GM18870 (cell line): ENCODE measurements around the gene SEC62.

Experiments used
- ATAC-seq: cut with Tn5 transposase; IDR thresholded peaks from one replicate; pipeline ENCODE4 v1.9.1; 2021; ENCODE audit warnings: moderate library complexity; ENCODE audit not compliant: unreplicated experiment

Gene SEC62

DNA sequence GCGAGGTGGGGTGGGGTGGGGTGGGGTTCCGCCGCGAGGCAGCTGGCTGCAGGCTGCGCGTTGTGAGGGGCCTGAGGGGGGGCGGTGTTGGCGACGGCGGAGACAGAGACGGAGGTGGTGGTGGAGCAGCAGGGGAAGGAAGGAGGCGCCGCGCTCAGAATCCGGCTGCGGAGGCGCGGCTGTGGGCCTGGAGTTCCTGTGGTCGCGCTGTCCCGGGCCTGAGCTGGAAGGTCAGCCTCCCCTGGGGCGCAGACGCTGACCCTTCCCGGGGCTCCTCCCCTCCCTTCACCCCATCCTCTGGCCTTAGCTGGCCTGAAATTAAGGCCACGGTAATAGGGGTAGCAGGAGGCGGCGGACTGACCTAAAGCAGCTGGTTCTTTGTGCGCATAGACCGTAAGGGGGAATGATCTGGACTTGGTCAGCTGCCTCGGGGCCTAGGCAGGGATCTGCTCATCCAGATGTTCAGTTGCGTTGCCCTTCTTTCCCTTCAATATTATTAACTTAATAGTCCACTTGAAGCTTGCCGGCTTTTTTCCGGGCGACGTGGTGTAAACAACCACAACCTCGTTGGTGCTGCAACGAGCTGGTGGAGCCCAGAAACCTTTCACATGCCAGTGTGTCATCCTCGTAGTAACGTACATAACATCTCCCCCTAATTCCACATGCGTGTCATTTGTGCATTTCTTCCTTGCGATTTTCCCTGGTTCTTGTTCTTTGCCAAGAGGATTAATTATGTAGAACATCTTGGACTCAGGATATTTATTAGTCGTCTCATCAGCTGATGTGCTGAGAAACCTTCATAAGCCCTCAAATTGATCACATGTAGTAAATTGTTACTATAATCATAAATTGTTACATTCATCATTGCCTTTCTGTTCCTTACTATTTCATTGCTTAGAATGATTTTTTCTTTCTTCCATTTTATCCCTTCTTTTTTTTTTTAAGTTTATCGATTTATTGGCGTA, 626 bp downstream of the SEC62 start:
- ATAC-seq: no peak

DNA sequence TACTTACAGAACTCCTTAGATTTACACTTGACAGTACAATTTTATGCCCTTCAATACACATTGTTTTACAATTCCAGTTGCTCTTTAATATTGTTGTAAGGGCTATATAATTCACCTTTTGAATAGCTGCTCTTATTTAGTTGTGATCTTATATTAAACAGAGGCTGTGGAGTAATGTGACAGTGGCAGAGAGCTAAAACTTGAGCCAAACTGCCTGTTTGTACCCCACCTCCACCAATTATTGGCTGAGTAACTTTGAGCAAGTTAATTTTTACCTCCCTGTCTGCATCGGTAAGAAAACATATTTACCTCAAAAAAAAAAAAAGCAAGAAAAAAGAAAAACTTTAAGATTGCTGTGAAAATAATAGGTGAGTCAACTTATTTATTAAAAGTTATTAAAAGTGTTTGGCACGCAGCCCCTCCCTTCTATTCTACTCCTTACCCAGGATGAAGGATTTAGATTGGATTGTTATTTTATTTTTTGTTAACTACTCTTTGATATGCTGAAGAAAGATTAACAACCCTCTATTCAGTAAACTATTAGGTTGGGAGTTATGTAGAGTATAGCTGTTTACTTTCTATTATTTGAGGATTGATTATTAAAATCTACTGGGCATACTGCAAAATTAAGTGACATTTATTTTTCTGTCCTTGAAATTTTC, 1.7 kb downstream of the SEC62 start:
- ATAC-seq: no peak

DNA sequence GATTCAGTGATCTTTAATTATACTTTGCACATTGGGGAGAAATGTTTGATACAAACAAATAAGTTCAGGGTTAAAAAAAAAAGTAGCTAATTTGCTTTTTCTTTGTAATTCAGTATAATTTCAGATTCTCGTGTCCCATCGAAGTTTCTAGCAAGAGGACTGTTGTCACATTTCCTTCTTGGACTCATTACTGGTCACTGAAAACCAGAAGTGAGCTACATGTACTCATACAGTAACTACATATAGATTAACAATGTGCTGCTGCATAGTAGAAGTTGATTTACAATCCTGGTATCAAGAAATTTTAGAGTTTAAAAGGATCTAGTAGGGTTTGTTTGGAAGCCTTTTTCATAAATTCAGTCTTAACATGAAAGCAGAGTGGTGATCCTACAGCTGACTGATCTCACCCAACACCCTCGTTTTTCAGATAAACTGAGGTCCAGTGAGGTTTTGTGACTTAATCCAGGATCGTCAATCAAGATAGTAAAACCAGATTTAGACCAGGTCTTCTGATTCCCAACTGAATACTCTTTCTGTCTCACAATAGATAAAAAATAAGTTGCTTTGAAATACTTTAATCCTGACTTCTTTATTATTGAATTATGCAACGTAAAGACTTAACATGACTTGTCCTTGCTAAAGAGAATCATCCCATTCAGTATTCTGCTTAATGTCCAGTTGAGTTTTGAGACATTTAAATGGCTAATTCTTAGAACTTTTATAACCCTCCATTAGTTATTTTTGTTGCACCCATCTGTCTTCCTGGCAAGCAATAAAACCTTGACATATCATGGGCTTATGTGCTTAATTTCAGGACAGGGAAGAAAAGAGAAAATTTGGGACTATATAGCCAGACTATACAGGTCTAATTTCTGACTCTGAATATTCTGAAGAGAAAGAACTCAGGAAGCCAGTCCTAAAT, 2.8 kb downstream of the SEC62 start:
- no peak for ATAC-seq

DNA sequence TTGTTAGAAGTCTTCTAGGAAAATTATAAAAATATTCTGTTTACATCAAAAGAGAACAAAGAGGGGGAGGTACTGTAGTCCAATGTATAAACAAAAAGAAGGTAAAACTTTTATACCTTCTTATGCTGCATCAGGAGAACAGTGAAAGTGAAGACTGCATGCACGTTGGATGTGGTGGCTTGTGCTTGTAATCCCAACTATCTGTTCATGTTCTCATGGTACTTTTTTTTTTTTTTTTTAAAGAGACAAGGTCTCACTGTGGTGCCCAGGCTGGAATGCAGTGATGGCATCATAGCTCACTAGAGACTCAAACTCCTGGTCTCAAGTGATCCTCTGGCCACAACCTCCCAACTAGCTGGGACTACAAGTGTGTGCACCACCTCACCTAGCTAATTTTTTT, 4.2 kb downstream of the SEC62 start:
- ATAC-seq: no peak

DNA sequence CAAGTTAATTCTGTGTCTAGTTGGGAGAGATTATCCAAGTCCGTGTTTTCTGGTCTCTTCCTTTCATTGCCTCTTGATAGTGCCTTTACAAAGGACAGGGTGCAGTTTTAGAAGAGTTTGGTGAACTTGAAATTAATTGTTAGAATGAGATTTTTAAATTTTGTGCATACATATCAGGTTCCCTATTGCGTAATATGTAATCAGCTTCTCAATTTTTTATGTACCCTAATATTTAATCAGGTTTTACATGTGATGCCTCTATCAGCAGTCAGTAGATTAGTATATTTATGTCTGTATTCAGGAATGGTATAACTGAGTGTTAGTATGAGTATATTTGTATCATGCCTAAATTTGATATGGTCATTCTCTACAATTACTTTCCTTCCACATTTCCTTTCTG, 4.9 kb downstream of the SEC62 start:
- ATAC-seq: no peak

DNA sequence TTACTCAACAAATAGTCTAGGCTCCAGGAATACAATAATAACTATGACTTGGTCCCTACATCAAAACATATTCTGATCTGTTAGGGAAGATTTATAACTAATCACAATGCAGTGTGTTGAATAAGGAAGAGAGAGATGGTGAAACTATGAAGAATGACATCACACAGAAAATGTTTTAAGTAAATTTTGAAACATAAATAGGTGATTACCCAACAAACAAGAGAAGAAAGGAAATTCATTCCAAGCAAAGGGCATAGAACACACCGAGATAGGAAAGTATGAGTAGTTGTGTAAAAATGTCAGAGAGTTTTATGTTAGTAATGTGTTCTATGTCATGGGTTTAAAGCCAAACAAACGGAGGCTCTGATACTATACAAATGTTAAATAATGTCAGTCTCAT, 13.4 kb downstream of the SEC62 start:
- no peak for ATAC-seq

DNA sequence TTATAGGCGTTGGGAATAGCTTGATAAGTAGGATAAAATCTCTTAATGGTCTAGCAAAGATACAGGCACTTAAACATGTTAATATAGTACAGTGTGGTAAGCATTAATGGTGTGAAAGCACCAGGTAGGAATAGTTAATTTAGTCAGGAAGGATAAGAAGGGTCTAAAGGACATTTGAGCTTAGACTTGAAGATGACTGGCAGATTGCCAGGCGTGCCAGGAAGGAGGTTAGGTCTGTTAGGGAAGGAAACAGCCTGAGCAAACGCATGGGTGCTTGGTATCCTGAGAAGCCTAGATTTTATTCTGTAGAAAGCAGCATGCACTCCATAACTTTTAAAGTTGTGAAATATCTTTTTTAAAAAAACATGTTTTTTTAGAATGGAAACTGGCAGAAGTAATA, 17.7 kb downstream of the SEC62 start:
- ATAC-seq: no peak

DNA sequence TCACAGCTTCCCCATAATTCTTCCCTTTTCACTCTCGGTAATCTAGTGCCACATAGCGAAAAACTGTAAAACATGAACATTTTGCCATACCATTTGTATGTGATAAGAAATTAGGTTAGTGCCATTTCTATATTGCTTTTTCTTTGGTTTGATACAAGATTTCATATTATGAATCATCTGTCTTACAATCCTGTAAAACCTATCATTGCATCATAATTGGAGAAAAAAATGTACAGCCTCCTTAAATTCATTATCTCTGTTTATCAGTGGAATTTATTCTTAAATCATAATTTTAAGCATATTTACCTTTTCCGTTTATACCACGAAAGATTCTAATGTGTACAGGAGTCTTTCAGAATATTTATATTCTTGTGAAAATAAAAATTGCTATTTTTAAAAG, 23.8 kb downstream of the SEC62 start:
- ATAC-seq: no peak

DNA sequence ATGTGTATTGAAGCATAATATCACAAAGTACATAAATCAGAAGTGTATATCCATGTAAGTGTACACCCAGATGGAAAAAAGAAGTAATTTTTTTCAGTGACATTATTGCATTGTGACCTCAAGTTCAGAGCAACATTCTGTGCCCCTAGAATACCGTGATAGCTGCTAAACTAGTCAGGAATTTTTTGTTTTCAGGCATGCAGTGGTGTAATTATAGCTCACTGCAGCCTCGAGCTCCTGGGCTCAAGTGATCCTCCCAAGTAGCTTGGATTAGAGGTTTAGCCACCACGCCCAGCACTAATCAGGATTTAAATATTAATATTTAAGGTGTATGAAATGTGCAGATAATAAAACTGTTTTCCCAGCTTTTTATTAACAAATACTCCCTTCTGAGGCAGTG, 25.5 kb downstream of the SEC62 start:
- ATAC-seq: no peak

DNA sequence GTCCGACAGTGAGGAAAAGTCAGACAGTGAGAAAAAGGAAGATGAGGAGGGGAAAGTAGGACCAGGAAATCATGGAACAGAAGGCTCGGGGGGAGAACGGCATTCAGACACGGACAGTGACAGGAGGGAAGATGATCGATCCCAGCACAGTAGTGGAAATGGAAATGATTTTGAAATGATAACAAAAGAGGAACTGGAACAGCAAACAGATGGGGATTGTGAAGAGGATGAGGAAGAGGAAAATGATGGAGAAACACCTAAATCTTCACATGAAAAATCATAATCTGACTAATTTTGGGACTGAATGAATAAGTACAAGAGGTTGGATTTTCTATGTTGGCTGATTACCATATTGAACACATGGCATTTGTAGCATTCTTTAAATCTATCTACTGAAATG, 26.2 kb downstream of the SEC62 start:
- no peak for ATAC-seq

DNA sequence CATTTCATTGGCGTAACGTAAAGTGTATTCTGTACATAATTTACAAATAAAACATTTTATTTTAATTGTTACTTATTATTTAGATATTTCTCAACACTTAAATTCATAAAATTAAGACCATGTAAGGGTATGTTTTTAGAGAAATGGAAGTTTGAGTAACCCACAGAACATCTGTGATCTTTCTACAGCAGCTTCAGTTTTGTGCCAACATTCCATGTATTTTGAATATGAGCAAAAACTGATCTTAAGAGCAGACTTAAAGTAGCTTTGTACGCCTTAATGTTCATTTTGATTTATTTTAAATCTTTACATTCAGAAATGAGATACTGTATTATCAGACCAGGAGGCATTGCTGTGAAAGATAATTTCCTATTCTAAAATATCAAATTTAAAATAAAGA, 27.2 kb downstream of the SEC62 start:
- ATAC-seq: no peak

DNA sequence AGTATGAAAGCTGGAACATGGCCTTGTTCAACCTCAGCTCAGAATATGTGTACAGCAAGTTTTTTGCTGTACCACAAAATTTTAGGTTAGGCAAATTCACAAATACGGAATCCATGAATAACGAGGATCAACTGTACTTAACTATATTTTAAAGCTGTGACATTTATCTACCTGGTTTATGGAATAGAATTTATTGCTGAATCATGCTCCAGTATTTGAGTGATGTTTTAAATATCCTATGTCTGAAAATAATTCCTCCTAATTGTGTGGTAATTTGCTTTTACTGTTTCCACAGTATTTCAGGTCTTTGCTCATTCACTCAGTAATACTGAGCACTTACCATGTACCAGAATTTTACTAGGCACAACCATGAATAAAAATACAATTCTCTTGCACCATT, 29.5 kb downstream of the SEC62 start:
- ATAC-seq: no peak

DNA sequence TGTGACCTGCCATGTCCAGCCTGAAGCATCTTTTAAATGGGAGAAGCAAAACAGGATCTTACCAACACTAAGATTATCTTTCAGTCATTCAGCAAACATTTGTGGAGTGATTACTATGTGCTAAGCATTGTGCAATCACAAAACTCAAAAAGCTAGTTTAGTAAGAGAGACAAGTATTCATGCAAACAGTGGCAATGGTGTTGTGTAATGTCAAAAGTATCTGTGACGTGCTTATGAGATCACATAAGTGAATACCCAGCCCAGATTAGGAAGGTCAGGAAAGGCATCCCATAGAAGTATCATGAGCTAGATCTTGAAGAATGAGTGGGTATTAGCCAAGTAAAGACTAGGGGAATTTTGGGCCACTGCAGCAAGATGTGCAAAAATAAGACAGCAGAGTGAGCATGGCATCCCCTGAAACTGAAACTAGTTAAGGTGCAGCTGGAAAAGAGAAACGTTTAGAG, 32.1 kb downstream of the SEC62 start:
- ATAC-seq: no peak

DNA sequence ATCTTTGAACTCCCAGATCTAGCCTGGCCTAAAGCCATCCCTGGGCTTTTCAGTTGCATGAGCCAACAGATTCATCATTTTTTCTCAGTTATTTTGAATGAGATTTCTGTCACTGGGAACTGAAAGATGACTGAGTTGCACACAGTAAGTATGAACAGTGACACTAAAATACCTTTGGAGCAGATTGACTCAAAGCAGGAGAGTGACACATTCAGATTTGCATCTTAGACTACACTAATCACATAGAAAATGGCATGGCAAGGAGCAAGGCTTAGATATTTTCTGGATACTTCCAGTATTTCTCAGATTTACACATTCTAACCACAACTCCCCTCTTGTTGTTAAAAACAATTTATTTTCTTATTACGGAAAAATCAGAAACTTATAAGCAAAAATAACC, 32.8 kb downstream of the SEC62 start:
- ATAC-seq: peak; percentile 94

DNA sequence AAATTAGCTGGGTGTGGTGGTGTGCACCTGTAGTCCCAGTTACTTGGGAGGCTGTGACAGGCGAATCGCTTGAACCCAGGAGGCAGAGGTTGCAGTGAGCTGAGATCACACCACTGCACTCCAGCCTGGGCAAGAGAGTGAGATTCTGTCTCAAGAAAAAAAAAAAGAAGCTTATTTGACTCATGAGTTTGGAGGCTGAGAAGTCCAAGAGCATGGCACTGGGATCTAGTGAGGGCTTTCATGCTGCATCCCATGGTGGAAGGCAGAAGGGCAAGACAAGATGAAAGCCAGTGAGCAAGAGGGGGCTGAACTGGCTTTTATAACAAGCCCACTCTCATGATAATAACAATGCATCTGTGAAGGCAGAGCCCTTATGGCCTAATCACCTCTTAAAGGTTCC, 33.4 kb downstream of the SEC62 start:
- no peak for ATAC-seq

DNA sequence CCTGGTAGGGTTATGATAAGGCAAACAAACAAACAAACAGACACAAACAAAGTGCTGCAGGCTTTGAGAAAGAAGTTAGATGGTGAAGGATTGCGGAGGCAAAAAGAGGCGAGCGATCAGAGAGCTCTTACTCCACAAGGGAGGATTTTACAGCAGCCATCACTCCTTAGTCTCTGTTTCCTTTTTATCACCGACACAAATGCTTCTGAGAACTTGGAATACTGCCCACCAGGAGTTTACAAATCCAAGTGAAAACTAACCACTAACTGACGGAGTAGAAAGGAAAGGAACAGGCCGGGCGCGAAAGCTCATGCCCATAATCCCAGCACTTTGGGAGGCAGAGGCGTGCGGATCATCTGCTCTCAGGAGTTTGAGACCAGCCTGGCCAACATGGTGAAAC, 35.6 kb downstream of the SEC62 start:
- no peak for ATAC-seq

DNA sequence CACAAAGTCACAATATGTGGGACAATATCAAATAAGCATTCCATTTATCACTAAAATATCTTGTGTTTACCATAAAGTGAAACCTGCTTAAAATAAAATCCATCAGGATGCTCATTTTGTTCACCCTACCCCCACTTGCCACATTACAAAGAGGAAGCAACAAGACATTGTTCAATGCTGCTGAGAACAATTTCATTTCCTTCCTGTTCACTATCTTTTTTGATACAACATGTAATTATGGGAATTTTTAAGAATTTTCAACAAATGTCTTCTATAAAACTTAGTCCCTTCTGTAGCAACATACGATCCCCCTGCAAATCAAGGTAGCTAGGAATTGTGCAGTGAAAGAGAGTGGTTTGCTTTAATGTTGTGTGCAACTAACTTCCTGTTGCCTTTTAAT, 36.3 kb downstream of the SEC62 start:
- no peak for ATAC-seq

DNA sequence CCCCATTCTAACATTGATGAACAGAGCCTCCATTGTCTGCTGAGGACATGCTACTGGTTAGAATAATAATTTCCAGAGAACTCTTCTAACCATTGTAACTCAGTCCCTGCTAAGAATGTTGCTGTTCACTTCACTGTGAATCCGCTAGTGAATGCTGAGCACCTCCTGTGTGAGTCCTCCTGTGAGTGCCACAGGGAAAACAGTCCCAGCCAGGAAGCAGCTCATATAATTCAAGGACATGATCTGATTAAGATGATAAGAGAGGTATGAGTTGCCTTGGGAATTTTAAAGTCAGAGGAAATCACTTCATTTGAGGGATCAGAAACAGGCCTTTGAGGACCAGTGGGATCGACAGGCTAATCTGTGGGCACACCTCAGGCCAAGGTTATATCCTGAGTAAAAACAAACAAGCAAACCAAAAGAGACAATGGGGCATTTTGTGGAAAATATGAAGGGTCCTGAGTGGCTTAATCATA, 37.3 kb downstream of the SEC62 start:
- no peak for ATAC-seq

DNA sequence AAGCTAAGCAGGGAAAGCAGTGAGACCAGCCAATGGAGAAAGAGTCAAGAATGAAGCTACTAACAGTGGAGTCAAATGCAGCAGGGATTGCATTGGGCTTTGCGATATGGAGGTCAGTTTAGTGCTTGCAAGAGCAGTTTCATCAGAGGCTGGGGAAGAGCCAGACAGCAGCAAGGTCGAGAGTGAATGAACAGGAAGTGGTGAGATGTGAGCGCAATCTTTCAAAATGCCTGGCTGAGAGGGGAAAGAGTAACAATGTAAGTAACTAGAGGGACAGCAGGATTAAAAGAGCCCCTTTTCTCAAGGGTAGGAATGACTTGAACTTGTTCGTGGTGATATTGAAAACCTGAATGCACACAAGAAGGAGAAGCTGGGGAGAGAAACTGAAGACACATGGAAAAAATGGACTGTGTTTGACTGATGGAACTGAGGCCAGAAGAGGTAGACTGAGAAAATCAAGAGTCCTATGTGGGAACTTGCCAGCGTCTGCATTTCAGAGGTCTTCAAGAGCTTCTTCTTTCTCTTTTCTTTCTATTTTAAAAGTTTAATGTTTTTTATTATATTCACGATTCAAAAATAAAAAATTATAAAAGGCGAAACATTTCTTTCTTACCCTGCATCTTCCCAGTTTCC, 40.5 kb downstream of the SEC62 start:
- ATAC-seq: peak; percentile 86

DNA sequence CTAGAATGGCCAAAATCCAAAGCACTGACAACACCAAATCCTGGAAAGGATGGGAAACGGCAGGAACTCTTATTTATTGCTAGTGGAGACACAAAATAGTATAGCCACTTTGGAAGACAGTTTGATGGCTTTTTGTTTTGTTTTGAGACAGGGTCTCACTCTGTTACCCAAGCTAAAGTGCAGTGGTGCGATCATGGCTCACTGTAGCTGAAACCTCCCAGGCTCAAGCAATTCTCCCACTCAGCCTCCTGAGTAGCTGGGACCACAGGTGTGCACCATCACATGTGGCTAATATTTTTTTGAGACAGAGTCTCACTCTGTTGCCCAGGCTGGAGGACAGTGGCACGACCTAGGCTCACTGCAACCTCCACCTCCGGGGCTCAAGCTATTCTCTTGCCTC, 43.9 kb downstream of the SEC62 start:
- no peak for ATAC-seq
